Activated CD8-positive, alpha-beta T cell treated with anti-CD3 and anti-CD28 coated beads, Interleukin-2, amount 10 ng/mL, durations not matched to agents 7 days and 5 days (primary cell): ENCODE measurements around the gene TMEM164. TPM values are rescaled to one million over a fixed set of nuclear protein-coding genes. Genes with fewer than 3 reads are reported as not detected.

ENCODE experiments used
- ATAC-seq: fragments of 150-1000 bp; cut with Tn5 transposase; one replicate; pipeline ENCODE4 v1.10.0; 2021; ENCODE audit warnings: moderate library complexity
- CTCF ChIA-PET: fragments of 350-600 bp; sonication (Branson Sonifier 250); formaldehyde crosslinking; loops from one replicate; lab custom pipeline; 2021; ENCODE audit warnings: antibody characterized with exemption; lab: Charles Lee
- POLR2A ChIA-PET: fragments of 350-600 bp; sonication (Branson Sonifier 250); formaldehyde crosslinking; loops from one replicate; lab custom pipeline; 2021; ENCODE audit warnings: antibody characterized with exemption; lab: Charles Lee
- DNase-seq: peaks from one replicate; pipeline ENCODE4 v3.0.0-alpha.2; 2020
- H3K27ac Mint-ChIP-seq: one replicate; pipeline ENCODE4 v1.8.0; 2021; ENCODE audit warnings: mild to moderate bottlenecking, mixed read lengths
- H3K27me3 Mint-ChIP-seq: one replicate; pipeline ENCODE4 v1.8.0; 2021; ENCODE audit warnings: low read depth, mixed read lengths
- H3K36me3 Mint-ChIP-seq: one replicate; pipeline ENCODE4 v1.8.0; 2021; ENCODE audit warnings: low read depth, mixed read lengths
- H3K4me1 Mint-ChIP-seq: one replicate; pipeline ENCODE4 v1.8.0; 2021; ENCODE audit warnings: low read depth, mixed read lengths
- H3K4me3 Mint-ChIP-seq: one replicate; pipeline ENCODE4 v1.8.0; 2021; ENCODE audit warnings: mild to moderate bottlenecking, mixed read lengths
- H3K9me3 Mint-ChIP-seq: one replicate; pipeline ENCODE4 v1.8.0; 2022; ENCODE audit warnings: mixed read lengths; ENCODE audit not compliant: insufficient read depth
- total RNA-seq, 2 experiments: library from RNA; stranded (reverse); gene quantifications; one replicate each; pipeline ENCODE4 v1.2.3, GENCODE V29; 2021

TMEM164 gene
- total RNA-seq, 2 experiments from 2014 or later: 17.5 to 24.1 TPM

DNA sequence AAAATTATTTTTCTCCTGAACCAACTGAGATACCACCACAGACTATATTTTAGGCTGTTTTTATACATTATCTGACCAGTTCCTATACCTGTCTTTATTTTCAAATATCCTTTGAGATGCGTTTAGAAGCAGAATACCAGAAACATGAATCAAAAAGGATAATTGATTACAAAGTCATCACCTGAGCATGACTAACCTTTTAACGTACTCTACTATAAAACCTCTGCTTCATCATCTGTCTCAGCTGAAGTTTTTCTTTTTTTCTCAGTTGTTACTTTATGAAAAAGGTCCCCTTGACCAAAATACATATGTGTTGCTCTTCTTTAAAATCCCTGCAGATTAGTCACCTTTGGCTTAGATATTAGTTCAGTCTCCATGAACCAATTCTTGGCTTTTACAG lies 205.2 kb downstream of the TMEM164 start:
- CTCF ChIA-PET: no interaction called here
- no peak overlapping the region for H3K4me3 Mint-ChIP-seq
- H3K36me3 Mint-ChIP-seq: peaks cover 2% of the 10 kb centered on the region
- DNase-seq: no peak
- H3K9me3 Mint-ChIP-seq: no peaks in the 10 kb centered on the region
- ATAC-seq: no peak
- POLR2A ChIA-PET: no interaction called here
- no peaks in the 10 kb centered on the region for H3K27me3 Mint-ChIP-seq
- H3K4me1 Mint-ChIP-seq: peaks cover 5% of the 10 kb centered on the region
- no peak overlapping the region for H3K27ac Mint-ChIP-seq

GRCh38 chrX:110210417-110211139 lies 207.7 kb downstream of the TMEM164 start:
- Mint-ChIP-seq H3K27ac (no peak overlapping the region), H3K9me3 (no peaks in the 10 kb centered on the region), H3K36me3 (no peaks in the 10 kb centered on the region), H3K4me1 (no peaks in the 10 kb centered on the region), H3K4me3 (no peak overlapping the region), H3K27me3 (no peaks in the 10 kb centered on the region)
- POLR2A ChIA-PET: no interaction called here
- DNase-seq: no peak
- CTCF ChIA-PET: interaction anchor here (0.8 kb wide), 1 partner anchor 198 kb away, joined by 3 read pairs; no protein-coding TSS in a partner anchor
- no peak for ATAC-seq

GRCh38 chrX:110211340-110211739 lies 208.4 kb downstream of the TMEM164 start:
- CTCF ChIA-PET: no interaction called here
- Mint-ChIP-seq H3K27ac (no peak overlapping the region), H3K27me3 (no peaks in the 10 kb centered on the region), H3K4me3 (no peak overlapping the region), H3K36me3 (no peaks in the 10 kb centered on the region), H3K9me3 (no peaks in the 10 kb centered on the region), H3K4me1 (peaks cover under 1% of the 10 kb centered on the region)
- POLR2A ChIA-PET: no interaction called here
- no peak for ATAC-seq
- no peak for DNase-seq

- Mint-ChIP-seq H3K9me3 (no peaks in the 10 kb centered on the region), H3K36me3 (no peaks in the 10 kb centered on the region), H3K4me1 (peaks cover 7% of the 10 kb centered on the region), H3K27ac (no peak overlapping the region), H3K27me3 (no peaks in the 10 kb centered on the region), H3K4me3 (no peak overlapping the region)
- POLR2A ChIA-PET: no interaction called here
- ATAC-seq (no peak), DNase-seq (no peak)
- CTCF ChIA-PET: no interaction called here
Observed at GRCh38 chrX:110212299-110212698, 209.4 kb downstream of the TMEM164 start.

GRCh38 chrX:110213183-110213582 lies 210.3 kb downstream of the TMEM164 start:
- ChIA-PET POLR2A (no interaction called here), CTCF (no interaction called here)
- no peak overlapping the region for H3K4me3 Mint-ChIP-seq
- H3K27ac Mint-ChIP-seq: no peak overlapping the region
- peaks cover 12% of the 10 kb centered on the region for H3K4me1 Mint-ChIP-seq
- DNase-seq: no peak
- no peaks in the 10 kb centered on the region for H3K36me3 Mint-ChIP-seq
- no peaks in the 10 kb centered on the region for H3K27me3 Mint-ChIP-seq
- ATAC-seq: no peak
- H3K9me3 Mint-ChIP-seq: no peaks in the 10 kb centered on the region

DNA sequence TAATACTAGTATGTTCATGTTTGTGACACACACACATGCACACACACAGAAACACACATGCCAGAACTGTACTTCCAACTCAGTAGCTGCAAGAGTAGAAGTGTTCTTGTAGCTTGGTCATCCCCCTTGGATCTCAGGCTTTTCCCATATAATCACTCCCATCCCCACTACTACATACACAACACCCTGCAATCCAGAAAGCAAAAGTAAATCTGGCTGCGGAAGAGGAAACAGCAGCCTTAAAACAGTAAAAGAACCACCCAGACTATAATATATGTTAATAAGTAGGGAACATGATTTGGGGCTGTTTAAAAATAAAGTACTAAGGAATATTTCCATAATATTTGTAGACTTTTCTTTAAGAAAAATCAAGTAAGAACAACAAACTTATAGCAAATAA lies 211.8 kb downstream of the TMEM164 start:
- ATAC-seq (no peak), DNase-seq (no peak)

DNA sequence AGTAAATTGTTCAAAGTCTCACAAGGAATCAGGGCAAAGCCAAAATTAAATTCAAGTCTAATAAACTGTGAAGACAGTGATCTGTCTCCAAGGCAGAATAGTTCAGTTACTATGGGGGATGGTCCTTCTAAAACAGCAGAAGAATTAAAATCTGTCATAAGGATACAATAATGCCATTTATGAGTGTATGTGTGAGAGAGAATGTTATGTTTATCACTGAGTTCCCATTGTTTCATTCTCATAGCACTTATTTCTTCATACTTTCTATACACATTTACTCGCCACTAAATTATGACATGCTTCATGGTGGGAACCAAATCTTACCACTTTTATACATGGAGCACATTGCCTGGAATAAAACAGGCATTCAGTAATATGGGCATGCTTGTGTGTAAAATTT lies 212.5 kb downstream of the TMEM164 start:
- ATAC-seq (no peak), DNase-seq (no peak)
- POLR2A ChIA-PET: no interaction called here
- Mint-ChIP-seq H3K4me1 (peaks cover 12% of the 10 kb centered on the region), H3K27ac (no peak overlapping the region), H3K9me3 (no peaks in the 10 kb centered on the region), H3K27me3 (no peaks in the 10 kb centered on the region), H3K4me3 (no peak overlapping the region), H3K36me3 (no peaks in the 10 kb centered on the region)
- CTCF ChIA-PET: no interaction called here

More for the DNA sequence above, 211.8 kb downstream of the TMEM164 start:
- Mint-ChIP-seq H3K27ac (no peak overlapping the region), H3K9me3 (no peaks in the 10 kb centered on the region), H3K4me3 (no peak overlapping the region), H3K4me1 (peaks cover 12% of the 10 kb centered on the region), H3K36me3 (no peaks in the 10 kb centered on the region), H3K27me3 (no peaks in the 10 kb centered on the region)
- ChIA-PET POLR2A (no interaction called here), CTCF (no interaction called here)

GRCh38 chrX:110216027-110216426 lies 213.1 kb downstream of the TMEM164 start:
- peaks cover 12% of the 10 kb centered on the region for H3K4me1 Mint-ChIP-seq
- ATAC-seq: no peak
- POLR2A ChIA-PET: no interaction called here
- no peaks in the 10 kb centered on the region for H3K27me3 Mint-ChIP-seq
- DNase-seq: no peak
- H3K27ac Mint-ChIP-seq: no peak overlapping the region
- H3K36me3 Mint-ChIP-seq: no peaks in the 10 kb centered on the region
- CTCF ChIA-PET: no interaction called here
- no peak overlapping the region for H3K4me3 Mint-ChIP-seq
- H3K9me3 Mint-ChIP-seq: no peaks in the 10 kb centered on the region

DNA sequence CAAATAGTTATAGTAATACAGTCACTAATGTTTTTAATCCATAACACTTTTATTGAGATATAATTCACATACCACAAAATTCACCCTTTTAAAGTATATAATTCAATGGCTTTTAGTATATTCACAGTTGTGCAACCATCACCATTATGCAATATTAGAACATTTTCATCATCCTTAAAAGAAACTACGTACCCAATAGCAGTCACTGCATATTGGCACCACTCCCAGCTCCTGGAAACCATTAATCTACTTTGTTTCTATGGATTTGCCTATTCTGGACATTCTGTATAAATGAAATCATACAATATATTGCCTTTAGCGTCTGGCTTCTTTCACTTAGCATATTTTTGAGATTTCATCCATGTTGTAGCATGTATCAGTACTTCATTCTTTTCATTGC lies 215.7 kb downstream of the TMEM164 start:
- ATAC-seq (no peak), DNase-seq (no peak)
- CTCF ChIA-PET: no interaction called here
- H3K4me3 Mint-ChIP-seq: no peak overlapping the region
- no peaks in the 10 kb centered on the region for H3K27me3 Mint-ChIP-seq
- POLR2A ChIA-PET: no interaction called here
- H3K9me3 Mint-ChIP-seq: no peaks in the 10 kb centered on the region
- H3K4me1 Mint-ChIP-seq: peaks cover 12% of the 10 kb centered on the region
- no peak overlapping the region for H3K27ac Mint-ChIP-seq
- no peaks in the 10 kb centered on the region for H3K36me3 Mint-ChIP-seq

DNA sequence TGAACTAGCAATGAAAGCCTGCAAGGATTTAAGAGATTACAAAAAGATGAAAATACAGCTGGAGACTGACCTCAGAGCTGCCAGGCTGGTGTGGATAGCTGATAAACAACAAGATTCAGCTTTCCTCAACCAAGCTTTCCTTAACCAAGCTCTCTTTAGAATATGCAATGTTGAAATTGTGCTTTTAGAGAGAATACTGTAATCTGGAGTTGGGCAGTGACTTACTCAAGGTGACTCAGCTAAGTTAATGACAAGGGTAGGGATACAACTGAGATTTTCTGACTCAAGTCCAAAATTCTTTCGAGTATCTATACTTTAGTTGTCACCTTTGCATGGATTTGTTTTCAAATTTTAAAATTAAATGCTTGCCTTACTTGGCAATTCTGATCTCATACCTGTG lies 217.0 kb downstream of the TMEM164 start:
- DNase-seq: no peak
- POLR2A ChIA-PET: interaction anchor here (1.8 kb wide), 1 partner anchor 98 kb away, joined by 4 read pairs; the partner anchor contains the start of gene AMMECR1
- Mint-ChIP-seq H3K27me3 (no peaks in the 10 kb centered on the region), H3K27ac (no peak overlapping the region), H3K36me3 (no peaks in the 10 kb centered on the region), H3K4me3 (no peak overlapping the region), H3K4me1 (peaks cover 12% of the 10 kb centered on the region), H3K9me3 (no peaks in the 10 kb centered on the region)
- CTCF ChIA-PET: interaction anchor here (0.9 to 1.9 kb wide), 3 partner anchors 64 to 188 kb away, joined by 4 to 5 read pairs (median 4); no protein-coding TSS in a partner anchor
- no peak for ATAC-seq

- ChIA-PET CTCF (no interaction called here), POLR2A (no interaction called here)
- ATAC-seq: no peak
- no peaks in the 10 kb centered on the region for H3K9me3 Mint-ChIP-seq
- no peak for DNase-seq
- no peaks in the 10 kb centered on the region for H3K27me3 Mint-ChIP-seq
- H3K27ac Mint-ChIP-seq: no peak overlapping the region
- H3K4me3 Mint-ChIP-seq: no peak overlapping the region
- no peaks in the 10 kb centered on the region for H3K36me3 Mint-ChIP-seq
- peaks cover under 1% of the 10 kb centered on the region for H3K4me1 Mint-ChIP-seq
Observed at GRCh38 chrX:110222497-110223257, 219.8 kb downstream of the TMEM164 start.

GRCh38 chrX:110224926-110225617 lies 222.2 kb downstream of the TMEM164 start:
- POLR2A ChIA-PET: no interaction called here

More at GRCh38 chrX:110224926-110225617, 222.2 kb downstream of the TMEM164 start:
- H3K4me3 Mint-ChIP-seq: no peak overlapping the region
- no peaks in the 10 kb centered on the region for H3K9me3 Mint-ChIP-seq
- H3K27me3 Mint-ChIP-seq: no peaks in the 10 kb centered on the region
- peaks cover 7% of the 10 kb centered on the region for H3K4me1 Mint-ChIP-seq
- CTCF ChIA-PET: no interaction called here
- DNase-seq (no peak), ATAC-seq (no peak)
- H3K27ac Mint-ChIP-seq: no peak overlapping the region
- H3K36me3 Mint-ChIP-seq: no peaks in the 10 kb centered on the region
